ENCODE results near the gene AK9. TPM values are rescaled to one million over a fixed set of nuclear protein-coding genes. Genes with fewer than 3 reads are reported as not detected.

The AK9 gene
- total and polyA plus RNA-seq, 4 donors, result 1.1 to 5.3 (median 3.8) TPM

GRCh38 chr6:109717971-109718370 lies 27.0 kb upstream of the AK9 start:
- WGBS, result 93% methylated on average over 2 of the region's 2 CpGs
- H3K27ac ChIP-seq (ENCODE audit: low read depth in 1 of 2, low read length in 2 of 2), result no peak overlapping the region
- no peak for DNase-seq (ENCODE audit: low spot score)

GRCh38 chr6:109715616-109716015 lies 24.6 kb upstream of the AK9 start:
- 99% methylated on average over 2 of the region's 2 CpGs for WGBS
- Histone ChIP-seq H3K27me3 (ENCODE audit: control insufficient read depth in 4 of 4, insufficient read depth in 4 of 4, low read length in 3 of 4) (no peaks in the 10 kb centered on the region), H3K4me3 (ENCODE audit: low read depth in 1 of 3, low read length in 3 of 3) (no peak overlapping the region), H3K9ac (ENCODE audit: low read depth in 1 of 2, low read length in 2 of 2) (no peak overlapping the region), H3K9me3 (ENCODE audit: control insufficient read depth in 4 of 4, low read length in 3 of 4) (no peaks in the 10 kb centered on the region), H3K36me3 (ENCODE audit: control insufficient read depth in 4 of 4, insufficient read depth in 3 of 4, low read depth in 1 of 4, low read length in 3 of 4) (peaks cover 0 to 3% (median 3%) of the 10 kb centered on the region in 4 donors), H3K27ac (ENCODE audit: low read depth in 1 of 2, low read length in 2 of 2) (no peak overlapping the region), H3K4me1 (ENCODE audit: control insufficient read depth in 4 of 4, insufficient read depth in 4 of 4, low read length in 3 of 4) (no peaks in the 10 kb centered on the region)
- no peak for DNase-seq (ENCODE audit: low spot score)
- TF ChIP-seq CTCF (IDR thresholded peaks at IDR 0.05; ENCODE audit: low read depth, low read length, missing input control), result no peak

More at GRCh38 chr6:109717971-109718370, 27.0 kb upstream of the AK9 start:
- Histone ChIP-seq H3K9me3 (ENCODE audit: control insufficient read depth in 4 of 4, low read length in 3 of 4) (no peaks in the 10 kb centered on the region), H3K9ac (ENCODE audit: low read depth in 1 of 2, low read length in 2 of 2) (no peak overlapping the region), H3K4me3 (ENCODE audit: low read depth in 1 of 3, low read length in 3 of 3) (no peak overlapping the region), H3K36me3 (ENCODE audit: control insufficient read depth in 4 of 4, insufficient read depth in 3 of 4, low read depth in 1 of 4, low read length in 3 of 4) (peaks cover 0 to 3% (median 3%) of the 10 kb centered on the region in 4 donors), H3K27me3 (ENCODE audit: control insufficient read depth in 4 of 4, insufficient read depth in 4 of 4, low read length in 3 of 4) (no peaks in the 10 kb centered on the region), H3K4me1 (ENCODE audit: control insufficient read depth in 4 of 4, insufficient read depth in 4 of 4, low read length in 3 of 4) (no peaks in the 10 kb centered on the region)
- no peak for TF ChIP-seq ZBTB33 (IDR thresholded peaks at IDR 0.05)
- no peak for TF ChIP-seq YY1 (IDR thresholded peaks at IDR 0.05)
- no peak for TF ChIP-seq TAF1 (conservative IDR thresholded peaks at IDR 0.05)
- TF ChIP-seq GABPA (IDR thresholded peaks at IDR 0.05 in 1 of 2, conservative IDR thresholded peaks at IDR 0.05 in 1 of 2), result no peak
- no peak for TF ChIP-seq NR2F2 (IDR thresholded peaks at IDR 0.05)
- no peak for TF ChIP-seq REST (IDR thresholded peaks at IDR 0.05)
- no peak for TF ChIP-seq HNF4G (IDR thresholded peaks at IDR 0.05)
- TF ChIP-seq RAD21 (IDR thresholded peaks at IDR 0.05), result no peak
- TF ChIP-seq FOXA2 (IDR thresholded peaks at IDR 0.05), result no peak

- DNase-seq (ENCODE audit: low spot score), result no peak
- no peak overlapping the region for H3K9ac ChIP-seq (ENCODE audit: low read depth in 1 of 2, low read length in 2 of 2)
- no peak overlapping the region for H3K27ac ChIP-seq (ENCODE audit: low read depth in 1 of 2, low read length in 2 of 2)
- no peak overlapping the region for H3K4me3 ChIP-seq (ENCODE audit: low read depth in 1 of 3, low read length in 3 of 3)
- H3K9me3 ChIP-seq (ENCODE audit: control insufficient read depth in 4 of 4, low read length in 3 of 4), result no peaks in the 10 kb centered on the region
- 92% methylated on average over 1 of the region's 1 CpG for WGBS
- no peaks in the 10 kb centered on the region for H3K27me3 ChIP-seq (ENCODE audit: control insufficient read depth in 4 of 4, insufficient read depth in 4 of 4, low read length in 3 of 4)
- peaks cover 0 to 3% (median 3%) of the 10 kb centered on the region in 4 donors for H3K36me3 ChIP-seq (ENCODE audit: control insufficient read depth in 4 of 4, insufficient read depth in 3 of 4, low read depth in 1 of 4, low read length in 3 of 4)
- H3K4me1 ChIP-seq (ENCODE audit: control insufficient read depth in 4 of 4, insufficient read depth in 4 of 4, low read length in 3 of 4), result no peaks in the 10 kb centered on the region
- TF ChIP-seq ZBTB33 (IDR thresholded peaks at IDR 0.05), result no peak
- TF ChIP-seq HNF4A (conservative IDR thresholded peaks at IDR 0.05), result no peak
- TF ChIP-seq MAX (IDR thresholded peaks at IDR 0.05), result no peak
- TF ChIP-seq HNF4G (IDR thresholded peaks at IDR 0.05), result no peak
- no peak for TF ChIP-seq REST (IDR thresholded peaks at IDR 0.05)
- TF ChIP-seq NR2F2 (IDR thresholded peaks at IDR 0.05), result no peak
- TF ChIP-seq SP1 (IDR thresholded peaks at IDR 0.05), result no peak
- TF ChIP-seq TAF1 (conservative IDR thresholded peaks at IDR 0.05), result no peak
- TF ChIP-seq RAD21 (IDR thresholded peaks at IDR 0.05), result no peak
Measured at GRCh38 chr6:109714611-109715010, 23.6 kb upstream of the AK9 start.
